Esophagus muscularis mucosa (tissue), 4 donors: ENCODE results near the gene CCDC183.
"Not testable (repeated sequence)": the region's sequence is repeated elsewhere in the genome, so short reads cannot be mapped to it uniquely, and the experiment has no call there.

ENCODE experiments used
- CTCF ChIP-seq, 3 experiments: fragments of 200-600 bp in 2 of 3; fragments of 450-650 bp in 1 of 3; sonication (generic) in 2 of 3; IDR thresholded peaks; one replicate each; pipeline ENCODE4 v1.5.1; 2017 to 2019; ENCODE audit warnings: antibody characterized with exemption in 3 of 3, mild to moderate bottlenecking in 2 of 3, moderate library complexity in 1 of 3
- EP300 ChIP-seq: sonication (generic); formaldehyde crosslinking; IDR thresholded peaks from one replicate; pipeline ENCODE4 v1.6.1; 2017; ENCODE audit warnings: antibody characterized with exemption
- POLR2AphosphoS5 ChIP-seq, 2 donors: sonication (generic); formaldehyde crosslinking; IDR thresholded peaks; one replicate each; pipeline ENCODE4 v1.6.1; 2017; ENCODE audit warnings: antibody characterized with exemption in 2 of 2

- TF ChIP-seq CTCF (IDR thresholded peaks at IDR 0.05) (peak; percentile 75 to 98 (median 81)), POLR2AphosphoS5 (IDR thresholded peaks at IDR 0.05) (peak; percentile 38 to 47)
- not testable (repeated sequence) for TF ChIP-seq EP300
These were observed 46.3 kb downstream of the CCDC183 start, which contains the start of gene AJM1 for GRCh38 chr9:136842380-136842948.
